ENCODE results near the gene RIBC1.
"Not testable (repeated sequence)": the region's sequence is repeated elsewhere in the genome, so short reads cannot be mapped to it uniquely, and the experiment has no call there.

The RIBC1 gene

GRCh38 chrX:53445977-53446376 lies 23.3 kb downstream of the RIBC1 start:
- Mint-ChIP-seq H3K4me3 (no peak overlapping the region), H3K36me3 (ENCODE audit: low read depth) (no peaks in the 10 kb centered on the region), H3K9me3 (no peaks in the 10 kb centered on the region), H3K4me1 (ENCODE audit: low read depth) (peaks cover 6% of the 10 kb centered on the region), H3K27me3 (no peaks in the 10 kb centered on the region), H3K27ac (no peak overlapping the region)

GRCh38 chrX:53447441-53447840 lies 24.8 kb downstream of the RIBC1 start:
- H3K4me3 Mint-ChIP-seq, result no peak overlapping the region
- no peaks in the 10 kb centered on the region for H3K4me1 Mint-ChIP-seq (ENCODE audit: low read depth)
- H3K36me3 Mint-ChIP-seq (ENCODE audit: low read depth), result no peaks in the 10 kb centered on the region
- no peaks in the 10 kb centered on the region for H3K27me3 Mint-ChIP-seq
- H3K27ac Mint-ChIP-seq, result no peak overlapping the region
- H3K9me3 Mint-ChIP-seq, result no peaks in the 10 kb centered on the region

GRCh38 chrX:53449632-53450031 lies 27.0 kb downstream of the RIBC1 start:
- no peaks in the 10 kb centered on the region for H3K36me3 Mint-ChIP-seq (ENCODE audit: low read depth)
- H3K27ac Mint-ChIP-seq, result no peak overlapping the region
- H3K27me3 Mint-ChIP-seq, result no peaks in the 10 kb centered on the region
- no peak overlapping the region for H3K4me3 Mint-ChIP-seq
- H3K4me1 Mint-ChIP-seq (ENCODE audit: low read depth), result no peaks in the 10 kb centered on the region
- H3K9me3 Mint-ChIP-seq, result no peaks in the 10 kb centered on the region

GRCh38 chrX:53452812-53453211 lies 30.1 kb downstream of the RIBC1 start:
- no peaks in the 10 kb centered on the region for H3K9me3 Mint-ChIP-seq
- H3K4me3 Mint-ChIP-seq, result no peak overlapping the region
- H3K4me1 Mint-ChIP-seq (ENCODE audit: low read depth), result no peaks in the 10 kb centered on the region
- no peak overlapping the region for H3K27ac Mint-ChIP-seq
- no peaks in the 10 kb centered on the region for H3K36me3 Mint-ChIP-seq (ENCODE audit: low read depth)
- peaks cover 12% of the 10 kb centered on the region for H3K27me3 Mint-ChIP-seq

GRCh38 chrX:53456254-53456653 lies 33.6 kb downstream of the RIBC1 start:
- H3K36me3 Mint-ChIP-seq (ENCODE audit: low read depth), result no peaks in the 10 kb centered on the region
- H3K4me3 Mint-ChIP-seq, result no peak overlapping the region
- H3K27ac Mint-ChIP-seq, result no peak overlapping the region
- H3K4me1 Mint-ChIP-seq (ENCODE audit: low read depth), result no peaks in the 10 kb centered on the region
- H3K27me3 Mint-ChIP-seq, result peaks cover 12% of the 10 kb centered on the region
- no peaks in the 10 kb centered on the region for H3K9me3 Mint-ChIP-seq

GRCh38 chrX:53458082-53458481 lies 35.4 kb downstream of the RIBC1 start:
- H3K27ac Mint-ChIP-seq, result no peak overlapping the region
- H3K4me3 Mint-ChIP-seq, result no peak overlapping the region
- H3K36me3 Mint-ChIP-seq (ENCODE audit: low read depth), result no peaks in the 10 kb centered on the region
- H3K9me3 Mint-ChIP-seq, result no peaks in the 10 kb centered on the region
- no peaks in the 10 kb centered on the region for H3K4me1 Mint-ChIP-seq (ENCODE audit: low read depth)
- H3K27me3 Mint-ChIP-seq, result peaks cover 12% of the 10 kb centered on the region

- not testable (repeated sequence) for H3K36me3 Mint-ChIP-seq (ENCODE audit: low read depth); H3K4me1 Mint-ChIP-seq (ENCODE audit: low read depth); H3K27ac Mint-ChIP-seq; H3K4me3 Mint-ChIP-seq; H3K9me3 Mint-ChIP-seq
- H3K27me3 Mint-ChIP-seq, result peaks cover 11% of the 10 kb centered on the region
Observed at GRCh38 chrX:53468659-53469058, 46.0 kb downstream of the RIBC1 start.

- H3K27me3 Mint-ChIP-seq, result peaks cover 11% of the 10 kb centered on the region
- no peaks in the 10 kb centered on the region for H3K9me3 Mint-ChIP-seq
- H3K4me1 Mint-ChIP-seq (ENCODE audit: low read depth), result no peaks in the 10 kb centered on the region
- H3K36me3 Mint-ChIP-seq (ENCODE audit: low read depth), result no peaks in the 10 kb centered on the region
- H3K4me3 Mint-ChIP-seq, result no peak overlapping the region
- no peak overlapping the region for H3K27ac Mint-ChIP-seq
Observed at GRCh38 chrX:53471346-53471745, 48.7 kb downstream of the RIBC1 start.

GRCh38 chrX:53474707-53475106 lies 52.0 kb downstream of the RIBC1 start:
- Mint-ChIP-seq H3K27ac (no peak overlapping the region), H3K36me3 (ENCODE audit: low read depth) (no peaks in the 10 kb centered on the region), H3K4me3 (no peak overlapping the region), H3K4me1 (ENCODE audit: low read depth) (no peaks in the 10 kb centered on the region), H3K27me3 (peaks cover 7% of the 10 kb centered on the region), H3K9me3 (no peaks in the 10 kb centered on the region)

GRCh38 chrX:53476371-53476770 lies 53.7 kb downstream of the RIBC1 start:
- Mint-ChIP-seq H3K4me3 (no peak overlapping the region), H3K27ac (no peak overlapping the region), H3K4me1 (ENCODE audit: low read depth) (no peaks in the 10 kb centered on the region), H3K9me3 (no peaks in the 10 kb centered on the region), H3K27me3 (peaks cover 5% of the 10 kb centered on the region), H3K36me3 (ENCODE audit: low read depth) (no peaks in the 10 kb centered on the region)

GRCh38 chrX:53479301-53479700 lies 56.6 kb downstream of the RIBC1 start:
- H3K27ac Mint-ChIP-seq, result no peak overlapping the region
- peaks cover 3% of the 10 kb centered on the region for H3K27me3 Mint-ChIP-seq
- no peaks in the 10 kb centered on the region for H3K9me3 Mint-ChIP-seq
- H3K4me3 Mint-ChIP-seq, result no peak overlapping the region
- no peaks in the 10 kb centered on the region for H3K4me1 Mint-ChIP-seq (ENCODE audit: low read depth)
- H3K36me3 Mint-ChIP-seq (ENCODE audit: low read depth), result no peaks in the 10 kb centered on the region

All from stimulated activated naive CD8-positive, alpha-beta T cell treated with anti-CD3 and anti-CD28 coated beads, Interleukin-15, Interleukin-2, amounts not matched to agents 100 ng/mL and 50 ng/mL, for 24 hours (primary cell).